Spleen (tissue), 7 donors: ENCODE data around the gene AGPAT4.

Experiments
- POLR2AphosphoS5 ChIP-seq, 3 donors: sonication (generic); formaldehyde crosslinking; IDR thresholded peaks; one replicate each; pipeline ENCODE4 v1.5.1; 2017; ENCODE audit warnings: antibody characterized with exemption in 3 of 3
- TF ChIP-seq, protein P1 (sequence below), 11 experiments: fragments of 200-600 bp in 7 of 11; fragments of 450-650 bp in 4 of 11; sonication (generic) in 4 of 11; IDR thresholded peaks in 8 of 11; conservative IDR thresholded peaks in 3 of 11; 1 replicate in 7 of 11; 2 replicates in 4 of 11; pipeline versions ENCODE4 v1.4.0 to v1.8.0; 2016 to 2021; ENCODE audit warnings: antibody characterized with exemption in 11 of 11, inconsistent platforms in 4 of 11, mild to moderate bottlenecking in 1 of 11
- donor health status: DM: no; HTN: no; CAD: no; lungs with moderate emphysema.
- donor health status: DM: no; HTN: no; CAD: no.
- donor health status: DM: no; HTN: no; CAD: no.

DNA sequence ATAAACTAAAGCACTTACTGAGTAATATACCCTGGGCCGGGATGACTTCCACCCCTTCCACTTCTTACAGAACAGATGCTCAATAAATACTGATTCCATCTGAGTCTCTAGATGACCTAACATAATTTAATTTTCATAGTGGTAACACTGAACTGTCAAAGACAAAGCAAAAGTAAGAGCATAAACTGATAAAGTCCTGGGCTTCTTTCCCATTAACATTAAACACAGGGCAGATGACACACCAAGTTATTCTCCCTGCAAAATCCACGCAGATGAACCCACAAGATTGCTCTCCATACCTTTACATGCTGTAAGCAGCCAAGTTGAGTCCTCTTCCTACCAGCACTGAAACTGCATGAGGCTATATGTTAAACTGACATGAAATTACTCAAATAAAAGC lies 27.1 kb downstream of the AGPAT4 start:
- TF ChIP-seq, protein P1, sequence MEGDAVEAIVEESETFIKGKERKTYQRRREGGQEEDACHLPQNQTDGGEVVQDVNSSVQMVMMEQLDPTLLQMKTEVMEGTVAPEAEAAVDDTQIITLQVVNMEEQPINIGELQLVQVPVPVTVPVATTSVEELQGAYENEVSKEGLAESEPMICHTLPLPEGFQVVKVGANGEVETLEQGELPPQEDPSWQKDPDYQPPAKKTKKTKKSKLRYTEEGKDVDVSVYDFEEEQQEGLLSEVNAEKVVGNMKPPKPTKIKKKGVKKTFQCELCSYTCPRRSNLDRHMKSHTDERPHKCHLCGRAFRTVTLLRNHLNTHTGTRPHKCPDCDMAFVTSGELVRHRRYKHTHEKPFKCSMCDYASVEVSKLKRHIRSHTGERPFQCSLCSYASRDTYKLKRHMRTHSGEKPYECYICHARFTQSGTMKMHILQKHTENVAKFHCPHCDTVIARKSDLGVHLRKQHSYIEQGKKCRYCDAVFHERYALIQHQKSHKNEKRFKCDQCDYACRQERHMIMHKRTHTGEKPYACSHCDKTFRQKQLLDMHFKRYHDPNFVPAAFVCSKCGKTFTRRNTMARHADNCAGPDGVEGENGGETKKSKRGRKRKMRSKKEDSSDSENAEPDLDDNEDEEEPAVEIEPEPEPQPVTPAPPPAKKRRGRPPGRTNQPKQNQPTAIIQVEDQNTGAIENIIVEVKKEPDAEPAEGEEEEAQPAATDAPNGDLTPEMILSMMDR (IDR thresholded peaks at IDR 0.05 in 8 of 11, conservative IDR thresholded peaks at IDR 0.05 in 3 of 11) = no peak
- TF ChIP-seq POLR2AphosphoS5 (IDR thresholded peaks at IDR 0.05) = no peak
